HG03066 (cell line): ENCODE measurements around the gene ENPP1.

ENCODE experiments used
- ATAC-seq: cut with Tn5 transposase; IDR thresholded peaks from one replicate; pipeline ENCODE4 v1.9.1; 2021; ENCODE audit warnings: low read depth; ENCODE audit not compliant: unreplicated experiment

Gene ENPP1

GRCh38 chr6:131807644-131808459 is at the start of gene ENPP1:
TSS of gene ENPP1 (plus strand) at chr6:131808020. CDS start at chr6:131808036, 16 bp downstream.
- peak; percentile 54 for ATAC-seq

- no peak for ATAC-seq
These were observed 48.9 kb upstream of the ENPP1 start for GRCh38 chr6:131758920-131759319.

GRCh38 chr6:131761060-131761761 is 46.6 kb upstream of the ENPP1 start:
- no peak for ATAC-seq

DNA sequence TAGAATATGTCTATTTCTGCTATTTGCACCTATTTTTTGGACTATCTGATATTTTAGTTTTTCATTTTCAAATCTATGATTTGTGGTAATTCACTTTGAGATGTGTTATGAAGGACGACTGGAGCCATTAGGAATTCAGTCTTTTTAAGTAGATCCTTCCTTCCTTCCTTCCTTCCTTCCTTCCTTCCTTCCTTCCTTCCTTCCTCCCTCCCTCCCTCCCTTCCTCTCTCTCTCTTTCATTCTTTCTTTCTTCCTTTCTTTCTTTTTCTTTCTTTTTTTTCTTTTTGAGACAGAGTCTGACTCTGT is 46.1 kb upstream of the ENPP1 start:
- ATAC-seq = no peak

DNA sequence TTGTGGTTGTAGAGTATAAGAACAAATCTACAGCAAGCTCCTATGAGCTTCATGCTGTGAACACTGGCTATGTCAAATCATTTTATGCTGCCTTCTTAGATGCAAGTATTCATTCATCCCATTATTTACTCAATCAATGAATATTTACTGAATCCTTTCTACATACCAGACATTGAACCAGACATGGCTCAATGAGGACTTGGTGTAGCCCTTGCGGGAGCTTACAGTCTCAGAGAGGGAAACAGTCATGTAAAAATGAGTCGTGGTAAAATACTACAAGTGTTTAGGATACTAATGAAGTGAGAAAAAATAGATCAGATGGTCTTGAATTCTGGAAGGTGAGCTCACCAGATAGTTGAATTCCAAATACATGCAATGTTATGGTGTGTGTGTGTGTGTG is 44.8 kb upstream of the ENPP1 start:
- ATAC-seq = no peak

GRCh38 chr6:131763749-131764148 is 44.1 kb upstream of the ENPP1 start:
- ATAC-seq = no peak

DNA sequence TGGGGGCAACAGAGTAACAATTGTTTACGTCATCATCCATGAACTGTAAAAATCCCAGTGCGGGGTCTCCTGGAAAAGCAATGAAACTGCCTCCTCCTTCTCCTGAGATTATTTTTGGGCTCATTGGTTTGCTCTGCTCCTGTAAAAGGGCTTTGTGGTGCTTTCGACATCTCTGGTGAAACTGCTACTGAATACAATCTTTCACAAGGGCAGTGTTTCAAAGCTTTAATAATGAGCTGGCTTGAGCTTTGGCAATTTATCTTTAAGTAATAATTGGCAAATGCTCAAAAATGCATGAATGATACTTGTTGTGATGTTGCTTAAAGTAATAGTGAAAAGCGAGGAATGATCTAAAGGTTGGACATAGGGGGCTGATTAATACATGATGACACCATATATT is 43.5 kb upstream of the ENPP1 start:
- no peak for ATAC-seq

- ATAC-seq = no peak
These were observed 42.6 kb upstream of the ENPP1 start for GRCh38 chr6:131765081-131765803.

GRCh38 chr6:131765804-131766135 is 42.0 kb upstream of the ENPP1 start:
- no peak for ATAC-seq

DNA sequence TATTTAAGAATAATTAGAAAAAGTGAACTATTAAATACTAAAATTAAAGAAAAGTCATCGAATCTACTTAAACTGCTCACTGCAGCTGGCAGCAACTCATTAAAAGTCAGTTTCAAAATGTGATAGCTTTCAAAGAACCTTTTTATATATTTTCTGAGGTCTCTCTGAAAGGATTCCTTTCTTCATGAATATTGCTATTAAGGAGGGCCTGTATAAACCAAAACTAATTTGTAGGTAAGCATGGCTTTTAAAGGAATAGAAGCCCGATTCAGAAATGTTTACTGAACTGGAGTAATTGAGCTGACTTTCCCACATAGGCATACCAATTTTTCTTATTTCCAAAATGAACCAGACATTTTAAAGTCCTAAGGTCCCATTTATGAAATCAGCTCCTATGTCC is 41.2 kb upstream of the ENPP1 start:
- no peak for ATAC-seq

DNA sequence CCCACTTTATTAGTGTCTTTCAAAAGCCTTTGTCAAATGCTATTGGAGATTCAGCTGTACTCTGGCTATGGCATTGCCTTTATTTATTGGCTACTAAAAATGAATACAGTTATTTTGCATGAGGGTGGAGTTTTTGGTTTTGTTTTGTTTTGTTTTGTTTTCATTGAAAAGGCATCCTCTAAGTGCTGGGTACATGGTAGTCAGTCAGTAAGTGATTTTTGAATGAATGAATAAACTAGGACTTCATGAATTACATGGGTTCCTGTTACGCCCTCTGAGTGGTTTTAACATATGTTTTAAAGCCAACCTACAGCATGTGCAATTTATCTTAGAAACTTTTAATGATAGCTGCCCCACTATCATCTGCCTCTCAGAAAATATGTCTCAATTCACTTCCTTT is 38.9 kb upstream of the ENPP1 start:
- ATAC-seq = no peak

- no peak for ATAC-seq
These were observed 38.3 kb upstream of the ENPP1 start for GRCh38 chr6:131769385-131770141.

DNA sequence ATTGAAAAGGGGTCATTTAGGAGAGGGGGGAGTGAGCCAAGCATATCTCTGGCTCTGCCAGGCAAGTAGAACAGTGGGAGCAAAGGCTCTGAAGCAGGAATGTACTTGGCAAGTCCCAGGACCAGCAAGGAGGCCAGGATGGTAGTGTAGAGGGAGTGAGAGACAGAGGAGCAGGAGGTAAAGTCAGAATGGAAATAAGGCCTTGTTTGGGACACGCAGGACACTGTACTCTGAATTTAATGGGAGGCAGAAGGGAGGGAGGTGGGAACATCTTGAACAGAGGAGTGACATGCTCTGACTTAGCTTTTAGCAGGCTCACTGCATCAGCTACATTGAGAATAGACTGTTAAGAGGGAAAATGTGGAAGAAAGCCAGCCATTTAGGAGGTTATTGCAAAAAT is 37.0 kb upstream of the ENPP1 start:
- no peak for ATAC-seq

GRCh38 chr6:131773284-131773950 is 34.4 kb upstream of the ENPP1 start:
- no peak for ATAC-seq

- ATAC-seq = no peak
These were observed 31.9 kb upstream of the ENPP1 start for GRCh38 chr6:131775886-131776285.

GRCh38 chr6:131776985-131777384 is 30.8 kb upstream of the ENPP1 start:
- no peak for ATAC-seq

DNA sequence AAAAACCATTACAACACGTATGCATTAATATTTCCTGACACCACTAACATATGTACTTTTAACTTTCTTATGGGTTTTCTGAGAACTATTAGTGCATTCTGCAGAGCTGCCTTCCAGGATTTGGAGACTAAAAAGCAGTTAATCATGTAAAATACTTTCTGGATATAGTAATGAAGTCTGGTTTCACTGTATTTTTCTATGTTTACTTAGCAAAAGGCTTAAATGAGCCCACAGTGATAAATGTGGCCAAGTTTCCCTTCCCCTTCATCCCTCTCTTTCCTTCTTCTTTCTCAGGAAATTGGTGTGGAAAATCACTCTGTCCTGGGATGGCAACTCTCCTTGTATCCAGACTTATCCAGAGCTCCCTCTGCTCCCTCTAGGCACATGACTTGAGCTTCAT is 29.7 kb upstream of the ENPP1 start:
- ATAC-seq = no peak

DNA sequence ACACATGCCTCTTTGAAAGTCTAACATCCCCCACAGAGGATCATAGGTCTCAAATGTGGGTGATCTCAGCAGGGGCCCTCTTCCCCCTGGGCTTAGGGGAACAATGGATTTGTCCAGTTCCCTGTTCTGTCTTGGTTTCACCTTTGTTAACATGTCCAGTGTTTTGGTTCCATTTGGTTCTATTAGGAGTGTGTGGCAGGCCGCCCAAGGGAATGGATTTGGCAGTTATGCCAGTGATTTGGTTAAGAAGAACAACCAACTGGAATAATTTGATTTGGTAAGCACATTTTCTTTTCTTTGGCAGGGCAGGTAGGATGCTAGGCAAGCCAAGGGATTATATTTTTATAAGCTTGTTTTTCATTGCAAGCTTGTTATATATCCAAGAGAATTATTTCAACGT is 28.5 kb upstream of the ENPP1 start:
- ATAC-seq = no peak

DNA sequence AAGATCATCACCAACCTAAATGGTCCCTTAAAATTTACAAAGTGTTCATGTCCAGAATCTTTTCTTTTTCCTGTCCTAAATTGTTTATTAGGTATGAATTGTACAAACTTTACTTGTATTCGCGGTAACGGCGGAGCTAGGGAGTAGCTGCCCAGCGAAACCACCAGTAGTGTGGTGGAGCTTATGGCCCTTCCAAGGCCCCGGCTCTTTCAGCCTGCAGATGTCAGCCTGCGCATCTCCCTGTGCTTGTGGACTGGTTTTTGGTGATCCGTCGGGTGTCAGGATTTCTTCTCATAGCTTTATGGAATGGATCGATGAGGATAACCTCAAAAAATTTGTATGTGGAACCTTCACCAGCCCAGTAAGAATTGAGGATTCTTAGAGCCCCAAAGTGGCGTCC is 27.2 kb upstream of the ENPP1 start:
- no peak for ATAC-seq

GRCh38 chr6:131781687-131782086 is 26.1 kb upstream of the ENPP1 start:
- no peak for ATAC-seq

GRCh38 chr6:131782764-131783163 is 25.1 kb upstream of the ENPP1 start:
- ATAC-seq = no peak
